ENCODE data around the gene RRM2. TPM values are rescaled to one million over a fixed set of nuclear protein-coding genes. Genes with fewer than 3 reads are reported as not detected.
A peak's percentile ranks its signal among the peaks of the same experiment; 100 is the strongest.

The RRM2 gene
- total and polyA plus RNA-seq, 5 donors from 2014 or later = 7.9 to 25.8 (median 9.3) TPM

GRCh38 chr2:10150436-10150835 lies 27.9 kb downstream of the RRM2 start:
- ATAC-seq (ENCODE audit: low read depth in 2 of 2) (no peak), DNase-seq (peak in 1 of 3 donors; percentile 43)
- H3K4me3 Mint-ChIP-seq = peak overlapping the region in 2 of 4 donors; percentile 4 to 24
- H3K9me3 Mint-ChIP-seq = no peaks in the 10 kb centered on the region
- peaks cover 9 to 35% (median 14%) of the 10 kb centered on the region in 4 donors for H3K4me1 Mint-ChIP-seq
- Histone ChIP-seq H3K4me3 (ENCODE audit: low read depth, low read length) (no peak overlapping the region), H3K36me3 (ENCODE audit: control insufficient read depth, insufficient read depth, low read length) (no peaks in the 10 kb centered on the region), H3K4me1 (ENCODE audit: control insufficient read depth, insufficient read depth, low read length, poor library complexity, severe bottlenecking) (no peaks in the 10 kb centered on the region), H3K27me3 (ENCODE audit: control insufficient read depth, insufficient read depth, low read length) (no peaks in the 10 kb centered on the region), H3K27ac (ENCODE audit: insufficient read depth, low read length, poor library complexity, severe bottlenecking) (no peak overlapping the region), H3K9me3 (ENCODE audit: control insufficient read depth in 2 of 2, low read length in 2 of 2) (no peaks in the 10 kb centered on the region)
- no peaks in the 10 kb centered on the region for H3K27me3 Mint-ChIP-seq
- peak overlapping the region in 1 of 3 donors; percentile 27 for H3K27ac Mint-ChIP-seq
- H3K36me3 Mint-ChIP-seq = no peaks in the 10 kb centered on the region

DNA sequence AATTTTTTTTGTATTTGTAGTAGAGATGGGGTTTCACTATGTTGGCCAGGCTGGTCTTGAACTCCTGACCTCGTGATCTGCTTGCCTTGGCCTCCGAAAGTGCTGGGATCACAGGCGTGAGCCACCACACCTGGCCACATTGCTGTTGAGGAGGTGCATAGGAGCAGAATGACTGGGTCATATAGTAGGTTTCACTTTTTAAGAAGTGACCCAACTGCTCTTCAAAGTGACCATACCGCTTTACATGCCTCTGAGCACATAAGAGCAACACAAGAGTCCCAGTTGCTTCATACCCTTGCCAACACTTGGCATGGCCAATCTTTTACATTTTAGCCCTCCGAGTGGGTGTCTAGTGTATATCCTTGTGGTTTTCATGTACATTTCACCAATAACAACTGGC lies 28.9 kb downstream of the RRM2 start:
- Histone ChIP-seq H3K27ac (ENCODE audit: insufficient read depth, low read length, poor library complexity, severe bottlenecking) (no peak overlapping the region), H3K27me3 (ENCODE audit: control insufficient read depth, insufficient read depth, low read length) (no peaks in the 10 kb centered on the region), H3K9me3 (ENCODE audit: control insufficient read depth in 2 of 2, low read length in 2 of 2) (no peaks in the 10 kb centered on the region), H3K4me1 (ENCODE audit: control insufficient read depth, insufficient read depth, low read length, poor library complexity, severe bottlenecking) (no peaks in the 10 kb centered on the region), H3K36me3 (ENCODE audit: control insufficient read depth, insufficient read depth, low read length) (no peaks in the 10 kb centered on the region), H3K4me3 (ENCODE audit: low read depth, low read length) (no peak overlapping the region)
- H3K27ac Mint-ChIP-seq = no peak overlapping the region
- no peak for ATAC-seq (ENCODE audit: low read depth in 2 of 2)
- H3K27me3 Mint-ChIP-seq = no peaks in the 10 kb centered on the region
- H3K9me3 Mint-ChIP-seq = no peaks in the 10 kb centered on the region
- no peak overlapping the region for H3K4me3 Mint-ChIP-seq
- H3K4me1 Mint-ChIP-seq = peaks cover 9 to 35% (median 14%) of the 10 kb centered on the region in 4 donors
- no peaks in the 10 kb centered on the region for H3K36me3 Mint-ChIP-seq
- no peak for DNase-seq

DNA sequence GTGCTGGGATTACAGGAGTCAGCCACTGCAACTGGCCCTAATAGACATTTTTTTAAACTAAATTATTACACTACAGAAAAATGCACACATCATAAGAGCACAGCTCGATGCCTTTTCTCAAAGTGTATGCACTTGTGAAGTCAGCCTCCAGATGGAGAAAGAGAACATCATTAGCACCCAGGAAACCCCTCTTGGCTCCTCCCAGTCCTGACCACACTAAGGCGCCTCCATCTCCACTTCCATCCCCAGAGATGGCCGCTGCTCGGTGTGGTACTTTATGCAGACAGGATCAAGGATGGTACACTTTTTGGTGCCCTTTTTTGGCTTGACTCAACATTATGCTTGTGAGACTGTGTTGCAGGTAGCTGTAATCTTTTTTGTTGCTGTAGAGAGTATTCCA lies 34.8 kb downstream of the RRM2 start:
- no peak overlapping the region for H3K4me3 ChIP-seq (ENCODE audit: low read depth, low read length)
- no peaks in the 10 kb centered on the region for H3K36me3 Mint-ChIP-seq
- ATAC-seq (ENCODE audit: low read depth in 2 of 2) (no peak), DNase-seq (no peak)
- no peak overlapping the region for H3K27ac ChIP-seq (ENCODE audit: insufficient read depth, low read length, poor library complexity, severe bottlenecking)
- H3K27ac Mint-ChIP-seq = no peak overlapping the region
- H3K27me3 Mint-ChIP-seq = no peaks in the 10 kb centered on the region
- H3K9me3 ChIP-seq (ENCODE audit: control insufficient read depth in 2 of 2, low read length in 2 of 2) = no peaks in the 10 kb centered on the region
- H3K36me3 ChIP-seq (ENCODE audit: control insufficient read depth, insufficient read depth, low read length) = no peaks in the 10 kb centered on the region
- peaks cover 4% of the 10 kb centered on the region for H3K4me1 ChIP-seq (ENCODE audit: control insufficient read depth, insufficient read depth, low read length, poor library complexity, severe bottlenecking)
- no peaks in the 10 kb centered on the region for H3K9me3 Mint-ChIP-seq
- H3K4me3 Mint-ChIP-seq = no peak overlapping the region
- peaks cover 0 to 7% (median 2%) of the 10 kb centered on the region in 4 donors for H3K4me1 Mint-ChIP-seq
- no peaks in the 10 kb centered on the region for H3K27me3 ChIP-seq (ENCODE audit: control insufficient read depth, insufficient read depth, low read length)

DNA sequence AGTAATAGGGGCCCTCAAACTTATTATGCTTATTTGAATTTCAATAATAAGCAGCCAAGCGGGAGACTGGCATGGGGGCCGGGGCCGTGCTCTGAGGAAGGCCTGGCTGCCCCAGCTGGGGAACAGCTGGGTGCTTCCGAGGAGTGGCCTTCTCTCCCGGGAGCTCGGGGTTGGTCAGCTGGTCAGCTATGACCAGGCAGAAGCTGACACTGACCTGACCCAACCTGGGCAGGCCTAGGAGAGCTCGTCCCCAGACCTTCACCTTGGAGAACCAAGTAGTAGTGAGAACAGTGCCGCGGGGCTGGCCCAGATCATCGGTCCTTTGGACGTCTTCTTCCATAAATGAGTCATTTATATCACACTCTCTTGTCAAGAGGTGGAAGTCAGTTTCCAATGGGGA lies 36.1 kb downstream of the RRM2 start:
- H3K36me3 ChIP-seq (ENCODE audit: control insufficient read depth, insufficient read depth, low read length) = no peaks in the 10 kb centered on the region
- Mint-ChIP-seq H3K27ac (peak overlapping the region in 1 of 3 donors; percentile 59), H3K27me3 (no peaks in the 10 kb centered on the region)

GRCh38 chr2:10159086-10159485 lies 36.5 kb downstream of the RRM2 start:
- Mint-ChIP-seq H3K4me1 (peaks cover 0 to 9% (median 3%) of the 10 kb centered on the region in 4 donors), H3K4me3 (no peak overlapping the region), H3K27ac (peak overlapping the region in 1 of 3 donors; percentile 53), H3K27me3 (no peaks in the 10 kb centered on the region), H3K9me3 (no peaks in the 10 kb centered on the region), H3K36me3 (no peaks in the 10 kb centered on the region)
- DNase-seq = no peak
- no peak overlapping the region for H3K4me3 ChIP-seq (ENCODE audit: low read depth, low read length)
- H3K36me3 ChIP-seq (ENCODE audit: control insufficient read depth, insufficient read depth, low read length) = no peaks in the 10 kb centered on the region
- H3K4me1 ChIP-seq (ENCODE audit: control insufficient read depth, insufficient read depth, low read length, poor library complexity, severe bottlenecking) = peaks cover 4% of the 10 kb centered on the region
- H3K27ac ChIP-seq (ENCODE audit: insufficient read depth, low read length, poor library complexity, severe bottlenecking) = no peak overlapping the region
- H3K27me3 ChIP-seq (ENCODE audit: control insufficient read depth, insufficient read depth, low read length) = no peaks in the 10 kb centered on the region
- H3K9me3 ChIP-seq (ENCODE audit: control insufficient read depth in 2 of 2, low read length in 2 of 2) = no peaks in the 10 kb centered on the region
- peak in 1 of 2 donors; percentile 22 for ATAC-seq (ENCODE audit: low read depth in 2 of 2)

More for the DNA sequence above, 36.1 kb downstream of the RRM2 start:
- H3K9me3 Mint-ChIP-seq = no peaks in the 10 kb centered on the region
- H3K4me3 ChIP-seq (ENCODE audit: low read depth, low read length) = no peak overlapping the region
- no peaks in the 10 kb centered on the region for H3K27me3 ChIP-seq (ENCODE audit: control insufficient read depth, insufficient read depth, low read length)
- no peak for DNase-seq
- ATAC-seq (ENCODE audit: low read depth in 2 of 2) = no peak
- peaks cover 4% of the 10 kb centered on the region for H3K4me1 ChIP-seq (ENCODE audit: control insufficient read depth, insufficient read depth, low read length, poor library complexity, severe bottlenecking)
- H3K27ac ChIP-seq (ENCODE audit: insufficient read depth, low read length, poor library complexity, severe bottlenecking) = no peak overlapping the region
- H3K4me1 Mint-ChIP-seq = peaks cover 0 to 5% (median 2%) of the 10 kb centered on the region in 4 donors
- H3K9me3 ChIP-seq (ENCODE audit: control insufficient read depth in 2 of 2, low read length in 2 of 2) = no peaks in the 10 kb centered on the region
- no peak overlapping the region for H3K4me3 Mint-ChIP-seq
- no peaks in the 10 kb centered on the region for H3K36me3 Mint-ChIP-seq

- DNase-seq = peak in 1 of 3 donors; percentile 41
- Mint-ChIP-seq H3K27ac (peak overlapping the region in 2 of 3 donors; percentile 32 to 53), H3K27me3 (no peaks in the 10 kb centered on the region), H3K9me3 (no peaks in the 10 kb centered on the region), H3K4me3 (peak overlapping the region in 1 of 4 donors; percentile 35), H3K36me3 (no peaks in the 10 kb centered on the region), H3K4me1 (peaks cover 0 to 12% (median 4%) of the 10 kb centered on the region in 4 donors)
- Histone ChIP-seq H3K9me3 (ENCODE audit: control insufficient read depth in 2 of 2, low read length in 2 of 2) (no peaks in the 10 kb centered on the region), H3K4me3 (ENCODE audit: low read depth, low read length) (no peak overlapping the region), H3K27ac (ENCODE audit: insufficient read depth, low read length, poor library complexity, severe bottlenecking) (no peak overlapping the region), H3K36me3 (ENCODE audit: control insufficient read depth, insufficient read depth, low read length) (no peaks in the 10 kb centered on the region), H3K27me3 (ENCODE audit: control insufficient read depth, insufficient read depth, low read length) (no peaks in the 10 kb centered on the region), H3K4me1 (ENCODE audit: control insufficient read depth, insufficient read depth, low read length, poor library complexity, severe bottlenecking) (peaks cover 4% of the 10 kb centered on the region)
- no peak for ATAC-seq (ENCODE audit: low read depth in 2 of 2)
Measured at GRCh38 chr2:10159581-10160131, 37.1 kb downstream of the RRM2 start.

DNA sequence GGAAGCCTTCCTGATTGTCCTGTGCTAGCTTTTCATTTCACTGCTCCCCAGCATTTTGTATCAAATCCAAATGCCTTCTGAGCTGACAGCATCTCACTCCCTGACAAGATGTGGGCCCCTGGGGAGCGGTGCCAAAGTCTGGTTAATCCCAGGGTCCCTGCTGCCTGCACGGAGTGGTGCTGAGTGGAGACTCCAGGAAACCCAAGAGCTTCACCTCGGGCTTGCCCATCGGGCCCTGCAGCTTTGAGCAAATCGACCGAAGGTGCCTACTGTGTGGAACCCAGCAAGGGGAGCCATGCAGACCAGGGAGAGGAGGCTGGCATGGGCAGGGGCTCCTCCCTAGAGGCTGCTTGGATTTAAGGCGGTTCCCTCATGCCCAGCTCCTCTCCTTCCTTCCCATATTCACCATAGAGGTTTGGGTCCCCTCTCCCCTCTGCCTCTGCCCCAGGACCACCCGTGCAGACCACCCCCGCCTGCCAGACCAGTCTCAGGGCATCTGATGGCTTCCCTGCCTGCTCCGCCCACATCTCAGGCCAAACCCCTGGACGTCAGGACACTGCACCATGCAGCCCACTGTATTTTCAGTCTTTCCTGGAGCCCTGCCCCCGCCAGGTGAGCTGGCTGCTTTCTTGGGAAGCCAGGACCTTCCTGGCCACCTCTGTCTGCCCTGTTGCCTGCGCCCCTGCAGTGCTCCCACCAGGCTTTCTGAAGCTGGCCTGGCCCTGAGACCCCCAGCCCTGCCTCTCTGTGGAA lies 37.8 kb downstream of the RRM2 start:
- Mint-ChIP-seq H3K36me3 (no peaks in the 10 kb centered on the region), H3K9me3 (no peaks in the 10 kb centered on the region), H3K4me3 (no peak overlapping the region), H3K27ac (peak overlapping the region in 2 of 3 donors; percentile 32 to 42), H3K4me1 (peaks cover 0 to 12% (median 4%) of the 10 kb centered on the region in 4 donors), H3K27me3 (no peaks in the 10 kb centered on the region)
- Histone ChIP-seq H3K4me1 (ENCODE audit: control insufficient read depth, insufficient read depth, low read length, poor library complexity, severe bottlenecking) (peaks cover 4% of the 10 kb centered on the region), H3K4me3 (ENCODE audit: low read depth, low read length) (no peak overlapping the region), H3K27me3 (ENCODE audit: control insufficient read depth, insufficient read depth, low read length) (no peaks in the 10 kb centered on the region), H3K27ac (ENCODE audit: insufficient read depth, low read length, poor library complexity, severe bottlenecking) (no peak overlapping the region), H3K36me3 (ENCODE audit: control insufficient read depth, insufficient read depth, low read length) (no peaks in the 10 kb centered on the region), H3K9me3 (ENCODE audit: control insufficient read depth in 2 of 2, low read length in 2 of 2) (no peaks in the 10 kb centered on the region)
- ATAC-seq (ENCODE audit: low read depth in 2 of 2) = no peak
- no peak for DNase-seq

All from CD4-positive, CD25-positive, alpha-beta regulatory T cell (primary cell).